HepG2 (cell line): ENCODE measurements around the gene CYP20A1. TPM values are rescaled to one million over a fixed set of nuclear protein-coding genes. Genes with fewer than 3 reads are reported as not detected.

Experiments used
- ATAC-seq: fragments of 200-7000 bp; cut with Tn5 transposase; 3 replicates; pipeline ENCODE4 v1.9.1; 2020; ENCODE audit warnings: mild to moderate bottlenecking, moderate library complexity
- BruUV-seq: library from RNA; stranded (reverse); fragments of 400-500 nt; replicated peaks from 2 replicates; lab custom pipeline; 2021; lab: Mats Ljungman, UMichigan
- CTCF ChIA-PET: fragments of 300-600 bp; formaldehyde crosslinking; extraction: SDS; loops from one replicate; lab custom pipeline; 2021; ENCODE audit warnings: low total read pairs, inconsistent platforms, low intra/inter-chr PET ratio; lab: Yijun Ruan, JAX
- POLR2A ChIA-PET: fragments of 350-600 bp; sonication (Branson Sonifier 250); formaldehyde crosslinking; loops from one replicate; lab custom pipeline; 2020; ENCODE audit warnings: antibody characterized with exemption, inconsistent platforms; lab: Yijun Ruan, JAX
- DNase-seq: peaks from one replicate; pipeline ENCODE4 v3.0.0-alpha.2; 2015; ENCODE audit warnings: low spot score
- FAIRE-seq: peaks from 3 replicates; lab custom pipeline; 2011; peaks lifted over from hg19 to GRCh38; lab: Jason Lieb, UNC
- H2AFZ ChIP-seq: one replicate; pipeline ENCODE4 v1.6.1; 2011; ENCODE audit warnings: low read length, inconsistent platforms
- H3K27ac ChIP-seq: fragments of 300-600 bp; 3 replicates; pipeline ENCODE4 v1.8.0; 2011; ENCODE audit warnings: mixed run types, mild to moderate bottlenecking, mixed read lengths, low read length, inconsistent platforms; ENCODE audit not compliant: insufficient read depth; ENCODE audit errors: extremely low read length
- H3K27me3 ChIP-seq, 2 experiments: fragments of 200-600 bp in 1 of 2; 2 replicates in 1 of 2; 3 replicates in 1 of 2; pipeline versions ENCODE4 v1.6.0 to v1.8.0; 2011; ENCODE audit warnings: low read length in 2 of 2, mild to moderate bottlenecking in 2 of 2, moderate library complexity in 2 of 2, inconsistent platforms in 1 of 2; ENCODE audit not compliant: insufficient read depth in 2 of 2, control insufficient read depth in 1 of 2
- H3K36me3 ChIP-seq, 2 experiments: fragments of 200-600 bp in 1 of 2; replicated peaks in 1 of 2; 2 replicates in 1 of 2; 3 replicates in 1 of 2; pipeline versions ENCODE4 v1.5.1 to v1.8.0; 2011; ENCODE audit warnings: low read length in 2 of 2, inconsistent platforms in 1 of 2; ENCODE audit not compliant: insufficient read depth in 2 of 2, control insufficient read depth in 1 of 2
- H3K4me1 ChIP-seq: 2 replicates; pipeline ENCODE4 v1.5.1; 2012; ENCODE audit warnings: low read length, inconsistent platforms; ENCODE audit not compliant: insufficient read depth
- H3K4me2 ChIP-seq: 2 replicates; pipeline ENCODE4 v1.6.0; 2011; ENCODE audit warnings: low read depth, low read length, inconsistent platforms
- H3K4me3 ChIP-seq, 3 experiments: fragments of 200-600 bp in 1 of 3; sonication (generic), shearing (Covaris generic) in 1 of 3; replicated peaks in 1 of 3; 2 replicates each; pipeline ENCODE4 v1.5.1; 2011 to 2016; ENCODE audit warnings: low read length in 3 of 3, inconsistent platforms in 2 of 3, low read depth in 2 of 3, mild to moderate bottlenecking in 2 of 3, control low read depth in 1 of 3, mixed read lengths in 1 of 3; ENCODE audit not compliant: insufficient read depth in 1 of 3
- H3K79me2 ChIP-seq: one replicate; pipeline ENCODE4 v1.6.1; 2011; ENCODE audit warnings: low read length, inconsistent platforms; ENCODE audit not compliant: insufficient read depth
- H3K9ac ChIP-seq: 2 replicates; pipeline ENCODE4 v1.6.0; 2011; ENCODE audit warnings: mild to moderate bottlenecking, low read depth, low read length, inconsistent platforms; ENCODE audit not compliant: insufficient read depth
- H3K9me3 ChIP-seq: 2 replicates; pipeline ENCODE4 v1.5.1; 2012; ENCODE audit warnings: mild to moderate bottlenecking, low read length
- H4K20me1 ChIP-seq: 2 replicates; pipeline ENCODE4 v1.6.0; 2011; ENCODE audit warnings: inconsistent platforms, mild to moderate bottlenecking, low read length, moderate library complexity; ENCODE audit not compliant: insufficient read depth
- CC2D1A ChIP-seq: sonication (generic); formaldehyde crosslinking; IDR thresholded peaks from 2 replicates; pipeline ENCODE4 v1.8.1; 2023; ENCODE audit warnings: mild to moderate bottlenecking, missing genetic modification reagents
- LCORL ChIP-seq, 2 experiments: fragments of 450-650 bp in 1 of 2; sonication (generic) in 1 of 2; formaldehyde crosslinking in 1 of 2; IDR thresholded peaks; 2 replicates each; pipeline versions ENCODE4 v1.5.0 to v1.6.1; 2017 to 2020; ENCODE audit warnings: antibody characterized with exemption in 1 of 2, missing genetic modification reagents in 1 of 2
- MAFK ChIP-seq, 2 experiments: IDR thresholded peaks in 1 of 2; conservative IDR thresholded peaks in 1 of 2; 2 replicates each; pipeline ENCODE4 v1.6.1; 2011; ENCODE audit warnings: improper control_type of control experiment in 2 of 2, low read length in 2 of 2
- MAZ ChIP-seq, 2 experiments: sonication (generic) in 1 of 2; formaldehyde crosslinking in 1 of 2; IDR thresholded peaks; 2 replicates each; pipeline versions ENCODE4 v1.5.0 to v1.6.1; 2012 to 2020; ENCODE audit warnings: low read depth in 2 of 2, mild to moderate bottlenecking in 2 of 2, borderline replicate concordance in 1 of 2, improper control_type of control experiment in 1 of 2, low read length in 1 of 2, missing genetic modification reagents in 1 of 2, moderate library complexity in 1 of 2
- MZF1 ChIP-seq: sonication (generic); formaldehyde crosslinking; IDR thresholded peaks from 2 replicates; pipeline ENCODE4 v1.8.1; 2023; ENCODE audit warnings: mild to moderate bottlenecking, missing genetic modification reagents, borderline replicate concordance
- NCOA2 ChIP-seq: sonication (generic); formaldehyde crosslinking; IDR thresholded peaks from 2 replicates; pipeline ENCODE4 v1.8.0; 2022; ENCODE audit warnings: inconsistent platforms
- THAP11 ChIP-seq: IDR thresholded peaks from 2 replicates; pipeline ENCODE4 v1.6.1; 2016; ENCODE audit warnings: missing biosample characterization, missing genetic modification reagents
- ZFY ChIP-seq: sonication (generic); formaldehyde crosslinking; IDR thresholded peaks from 2 replicates; pipeline ENCODE4 v1.4.0; 2020; ENCODE audit warnings: missing genetic modification reagents
- ZNF124 ChIP-seq: sonication (generic); formaldehyde crosslinking; IDR thresholded peaks from 2 replicates; pipeline ENCODE4 v1.4.0; 2020; ENCODE audit warnings: missing genetic modification reagents
- ZNF180 ChIP-seq: sonication (generic); formaldehyde crosslinking; IDR thresholded peaks from 2 replicates; pipeline ENCODE4 v1.4.0; 2020; ENCODE audit warnings: low read depth, missing genetic modification reagents, borderline replicate concordance
- ZNF432 ChIP-seq: sonication (generic); formaldehyde crosslinking; IDR thresholded peaks from 2 replicates; pipeline ENCODE4 v1.5.0; 2020; ENCODE audit warnings: missing genetic modification reagents, mild to moderate bottlenecking, borderline replicate concordance
- ZNF530 ChIP-seq: sonication (generic); formaldehyde crosslinking; IDR thresholded peaks from 2 replicates; pipeline ENCODE4 v1.5.0; 2020; ENCODE audit warnings: low read depth, mild to moderate bottlenecking, missing genetic modification reagents
- WGBS: methylation state at CpG from one replicate; pipeline ENCODE4 v1.1.6; 2017; ENCODE audit warnings: low lambda C conversion rate; 5-methylcytosine and 5-hydroxymethylcytosine counted together
- in situ Hi-C: cut with HindIII; loops from 2 replicates; pipeline ENCODE4 v1.10.0; 2017; ENCODE audit warnings: low pct_unique_long_range_greater_than_20kb; ENCODE audit not compliant: extremely low pct_ligation_motif_present
- intact Hi-C: fragments of 100-400 bp; cut with micrococcal nuclease; formaldehyde crosslinking; loops from one replicate; pipeline ENCODE4 v1.10.0; 2022; ENCODE audit not compliant: unreplicated experiment
- polyA plus RNA-seq, 8 experiments: library from polyadenylated mRNA; depleted of rRNA in 3 of 8; stranded (reverse) in 7 of 8; unstranded in 1 of 8; fragments of >200 nt; fragmentation: Illumina TruSeq in 4 of 8; extraction: Trizol in 4 of 8; gene quantifications; 2 replicates each; pipeline versions ENCODE4 v1.2.1 to v1.2.3, GENCODE V29; 2011 to 2016; ENCODE audit warnings: low read depth in 4 of 8, missing spikeins in 1 of 8, mixed read lengths in 1 of 8; ENCODE audit not compliant: insufficient read depth in 1 of 8
- total RNA-seq, 5 experiments: library from RNA; depleted of rRNA; stranded (reverse); fragments of >200 nt; fragmentation: Illumina TruSeq; extraction: Trizol; gene quantifications; 2 replicates each; pipeline ENCODE4 v1.2.3, GENCODE V29; 2016; ENCODE audit warnings: low read depth in 1 of 5
- TF ChIP-seq, protein P1 (sequence below): IDR thresholded peaks from 2 replicates; pipeline ENCODE4 v1.6.1; 2016
- TF ChIP-seq, protein P2 (sequence below): sonication (generic); formaldehyde crosslinking; IDR thresholded peaks from 2 replicates; pipeline ENCODE4 v1.5.1; 2020; ENCODE audit warnings: missing genetic modification reagents, mild to moderate bottlenecking, borderline replicate concordance
- TF ChIP-seq, protein P3 (sequence below): sonication (generic); formaldehyde crosslinking; IDR thresholded peaks from 2 replicates; pipeline ENCODE4 v1.8.1; 2023; ENCODE audit warnings: mild to moderate bottlenecking, missing genetic modification reagents, borderline replicate concordance
- TF ChIP-seq, protein P4 (sequence below): conservative IDR thresholded peaks from 2 replicates; pipeline ENCODE4 v1.6.1; 2018; ENCODE audit warnings: missing genetic modification reagents

Gene CYP20A1
- total and polyA plus RNA-seq, 2 of the 13 experiments (the other 11 are each of a cell fraction or from before 2014, with no cell fraction given) = 9.6 to 35.3 TPM

DNA sequence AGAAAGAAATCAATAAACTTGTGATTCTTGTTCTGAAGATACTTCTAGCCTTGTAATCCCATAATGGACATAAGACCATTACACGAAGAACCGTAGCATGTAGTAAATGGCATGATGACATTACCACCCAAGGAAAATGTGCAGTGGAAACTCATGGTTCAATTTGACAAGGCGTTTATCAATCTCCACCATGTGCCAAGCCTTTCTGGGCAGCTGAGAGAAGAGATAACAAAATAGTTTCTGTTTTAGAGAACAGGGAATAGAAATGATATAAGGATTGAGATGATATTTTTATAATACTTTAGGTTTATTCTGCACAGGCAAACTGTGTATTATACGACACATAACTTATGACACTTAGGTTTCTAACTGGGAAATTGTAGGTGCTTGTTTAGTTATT lies 108.6 kb downstream of the CYP20A1 start:
- peaks cover 29% of the 10 kb centered on the region for H3K79me2 ChIP-seq
- CTCF ChIA-PET = no interaction called here
- BruUV-seq = no TSS peak
- H3K36me3 ChIP-seq = peaks cover 0 to 14% of the 10 kb centered on the region in 2 experiments; a peak in 3 of 5 replicates
- H3K9ac ChIP-seq = no peak overlapping the region
- H4K20me1 ChIP-seq = no peaks in the 10 kb centered on the region
- no peak overlapping the region for H3K4me3 ChIP-seq
- FAIRE-seq = no peak
- POLR2A ChIA-PET = no interaction called here
- no peak overlapping the region for H3K4me2 ChIP-seq
- TF ChIP-seq LCORL (IDR thresholded peaks at IDR 0.05) = no peak
- no peak for TF ChIP-seq LCORL (CRISPR knock-in tag; IDR thresholded peaks at IDR 0.05)
- TF ChIP-seq ZNF432 (CRISPR knock-in tag) = no peak
- TF ChIP-seq, protein P1, sequence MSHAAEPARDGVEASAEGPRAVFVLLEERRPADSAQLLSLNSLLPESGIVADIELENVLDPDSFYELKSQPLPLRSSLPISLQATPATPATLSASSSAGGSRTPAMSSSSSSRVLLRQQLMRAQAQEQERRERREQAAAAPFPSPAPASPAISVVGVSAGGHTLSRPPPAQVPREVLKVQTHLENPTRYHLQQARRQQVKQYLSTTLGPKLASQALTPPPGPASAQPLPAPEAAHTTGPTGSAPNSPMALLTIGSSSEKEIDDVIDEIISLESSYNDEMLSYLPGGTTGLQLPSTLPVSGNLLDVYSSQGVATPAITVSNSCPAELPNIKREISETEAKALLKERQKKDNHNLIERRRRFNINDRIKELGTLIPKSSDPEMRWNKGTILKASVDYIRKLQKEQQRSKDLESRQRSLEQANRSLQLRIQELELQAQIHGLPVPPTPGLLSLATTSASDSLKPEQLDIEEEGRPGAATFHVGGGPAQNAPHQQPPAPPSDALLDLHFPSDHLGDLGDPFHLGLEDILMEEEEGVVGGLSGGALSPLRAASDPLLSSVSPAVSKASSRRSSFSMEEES (CRISPR knock-in tag) = no peak
- TF ChIP-seq MAFK (conservative IDR thresholded peaks at IDR 0.05 in 1 of 2, IDR thresholded peaks at IDR 0.05 in 1 of 2; ENCODE audit: low read length in 2 of 2) = no peak
- TF ChIP-seq, protein P2, sequence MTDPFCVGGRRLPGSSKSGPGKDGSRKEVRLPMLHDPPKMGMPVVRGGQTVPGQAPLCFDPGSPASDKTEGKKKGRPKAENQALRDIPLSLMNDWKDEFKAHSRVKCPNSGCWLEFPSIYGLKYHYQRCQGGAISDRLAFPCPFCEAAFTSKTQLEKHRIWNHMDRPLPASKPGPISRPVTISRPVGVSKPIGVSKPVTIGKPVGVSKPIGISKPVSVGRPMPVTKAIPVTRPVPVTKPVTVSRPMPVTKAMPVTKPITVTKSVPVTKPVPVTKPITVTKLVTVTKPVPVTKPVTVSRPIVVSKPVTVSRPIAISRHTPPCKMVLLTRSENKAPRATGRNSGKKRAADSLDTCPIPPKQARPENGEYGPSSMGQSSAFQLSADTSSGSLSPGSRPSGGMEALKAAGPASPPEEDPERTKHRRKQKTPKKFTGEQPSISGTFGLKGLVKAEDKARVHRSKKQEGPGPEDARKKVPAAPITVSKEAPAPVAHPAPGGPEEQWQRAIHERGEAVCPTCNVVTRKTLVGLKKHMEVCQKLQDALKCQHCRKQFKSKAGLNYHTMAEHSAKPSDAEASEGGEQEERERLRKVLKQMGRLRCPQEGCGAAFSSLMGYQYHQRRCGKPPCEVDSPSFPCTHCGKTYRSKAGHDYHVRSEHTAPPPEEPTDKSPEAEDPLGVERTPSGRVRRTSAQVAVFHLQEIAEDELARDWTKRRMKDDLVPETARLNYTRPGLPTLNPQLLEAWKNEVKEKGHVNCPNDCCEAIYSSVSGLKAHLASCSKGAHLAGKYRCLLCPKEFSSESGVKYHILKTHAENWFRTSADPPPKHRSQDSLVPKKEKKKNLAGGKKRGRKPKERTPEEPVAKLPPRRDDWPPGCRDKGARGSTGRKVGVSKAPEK (CRISPR knock-in tag) = no peak
- no peak for TF ChIP-seq NCOA2 (CRISPR knock-in tag)
- no peak for TF ChIP-seq MZF1 (CRISPR knock-in tag)
- TF ChIP-seq ZNF180 (CRISPR knock-in tag) = no peak
- TF ChIP-seq CC2D1A (CRISPR knock-in tag) = no peak
- TF ChIP-seq MAZ (IDR thresholded peaks at IDR 0.05; ENCODE audit: borderline replicate concordance, low read depth, low read length) = no peak
- TF ChIP-seq MAZ (CRISPR knock-in tag; IDR thresholded peaks at IDR 0.05; ENCODE audit: low read depth) = no peak
- no peak for TF ChIP-seq ZFY (CRISPR knock-in tag)
- TF ChIP-seq, protein P3, sequence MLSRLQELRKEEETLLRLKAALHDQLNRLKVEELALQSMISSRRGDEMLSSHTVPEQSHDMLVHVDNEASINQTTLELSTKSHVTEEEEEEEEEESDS (CRISPR knock-in tag) = no peak
- TF ChIP-seq ZNF530 (CRISPR knock-in tag) = no peak
- TF ChIP-seq THAP11 (CRISPR knock-in tag) = no peak
- TF ChIP-seq, protein P4, sequence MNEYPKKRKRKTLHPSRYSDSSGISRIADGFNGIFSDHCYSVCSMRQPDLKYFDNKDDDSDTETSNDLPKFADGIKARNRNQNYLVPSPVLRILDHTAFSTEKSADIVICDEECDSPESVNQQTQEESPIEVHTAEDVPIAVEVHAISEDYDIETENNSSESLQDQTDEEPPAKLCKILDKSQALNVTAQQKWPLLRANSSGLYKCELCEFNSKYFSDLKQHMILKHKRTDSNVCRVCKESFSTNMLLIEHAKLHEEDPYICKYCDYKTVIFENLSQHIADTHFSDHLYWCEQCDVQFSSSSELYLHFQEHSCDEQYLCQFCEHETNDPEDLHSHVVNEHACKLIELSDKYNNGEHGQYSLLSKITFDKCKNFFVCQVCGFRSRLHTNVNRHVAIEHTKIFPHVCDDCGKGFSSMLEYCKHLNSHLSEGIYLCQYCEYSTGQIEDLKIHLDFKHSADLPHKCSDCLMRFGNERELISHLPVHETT (CRISPR knock-in tag) = no peak
- no peak for TF ChIP-seq ZNF124
- no peak for ATAC-seq
- H3K4me1 ChIP-seq = peaks cover 9% of the 10 kb centered on the region
- 99% methylated on average over 4 of the region's 4 CpGs for WGBS
- H2AFZ ChIP-seq = no peak overlapping the region
- intact Hi-C loops (no loop called here), in situ Hi-C loops (no loop called here)
- no peaks in the 10 kb centered on the region for H3K27me3 ChIP-seq
- no peaks in the 10 kb centered on the region for H3K9me3 ChIP-seq
- DNase-seq = no peak
- H3K27ac ChIP-seq = no peak overlapping the region
